ENCODE measurements around the gene PNISR.

The PNISR gene

GRCh38 chr6:99407076-99407475, 18.0 kb downstream of the PNISR start:
- DNase-seq = no peak

GRCh38 chr6:99402448-99402847, 22.7 kb downstream of the PNISR start:
- no peak for DNase-seq

- no peak for DNase-seq
These were observed 27.8 kb downstream of the PNISR start for GRCh38 chr6:99397287-99397686.

GRCh38 chr6:99393698-99394531, 31.2 kb downstream of the PNISR start, which contains the start of gene COQ3:
Gene COQ3, minus strand, starts transcription at chr6:99394195. Its CDS starts 16 bp downstream, at chr6:99394179.
- DNase-seq = peak; percentile 48

- no peak for DNase-seq
These were observed 31.8 kb downstream of the PNISR start for GRCh38 chr6:99393366-99393697.

GRCh38 chr6:99390896-99391295, 34.2 kb downstream of the PNISR start:
- no peak for DNase-seq

- DNase-seq = no peak
These were observed 40.6 kb downstream of the PNISR start for GRCh38 chr6:99384507-99384906.

- no peak for DNase-seq
These were observed 46.5 kb downstream of the PNISR start for GRCh38 chr6:99378636-99379035.

GRCh38 chr6:99369533-99369932, 55.6 kb downstream of the PNISR start:
- DNase-seq = no peak

- no peak for DNase-seq
These were observed 58.3 kb downstream of the PNISR start for GRCh38 chr6:99366852-99367251.

- DNase-seq = no peak
These were observed 61.1 kb downstream of the PNISR start for GRCh38 chr6:99364026-99364425.

GRCh38 chr6:99362678-99363268, 62.3 kb downstream of the PNISR start:
- no peak for DNase-seq

GRCh38 chr6:99359800-99360199, 65.3 kb downstream of the PNISR start:
- DNase-seq = no peak

GRCh38 chr6:99356641-99357040, 68.5 kb downstream of the PNISR start:
- no peak for DNase-seq

GRCh38 chr6:99354983-99355382, 70.1 kb downstream of the PNISR start:
- no peak for DNase-seq

- DNase-seq = no peak
These were observed 72.0 kb downstream of the PNISR start for GRCh38 chr6:99353126-99353525.

- DNase-seq = no peak
These were observed 74.5 kb downstream of the PNISR start for GRCh38 chr6:99350573-99350972.

- DNase-seq = no peak
These were observed 75.7 kb downstream of the PNISR start, which contains the start of gene FAXC for GRCh38 chr6:99349171-99350141. Gene FAXC, minus strand, starts transcription at chr6:99349674. Its CDS starts 302 bp downstream, at chr6:99349372.

- no peak for DNase-seq
These were observed 76.6 kb downstream of the PNISR start for GRCh38 chr6:99348288-99349170.
